Measurements from ENCODE around the gene FIBCD1.
"Not testable (repeated sequence)": the region's sequence is repeated elsewhere in the genome, so short reads cannot be mapped to it uniquely, and the experiment has no call there.

The FIBCD1 gene

GRCh38 chr9:130921989-130922892, 16.8 kb downstream of the FIBCD1 start:
- DNase-seq (ENCODE audit: low read depth), result no peak

GRCh38 chr9:130921300-130921988, 17.6 kb downstream of the FIBCD1 start:
- no peak for DNase-seq (ENCODE audit: low read depth)

GRCh38 chr9:130920762-130921299, 18.2 kb downstream of the FIBCD1 start:
- DNase-seq (ENCODE audit: low read depth), result no peak

GRCh38 chr9:130920233-130920632, 18.8 kb downstream of the FIBCD1 start:
- DNase-seq (ENCODE audit: low read depth), result no peak

- no peak for DNase-seq (ENCODE audit: low read depth)
These were observed 19.4 kb downstream of the FIBCD1 start for GRCh38 chr9:130919559-130920145.

- DNase-seq (ENCODE audit: low read depth), result no peak
These were observed 20.1 kb downstream of the FIBCD1 start for GRCh38 chr9:130918826-130919558.

GRCh38 chr9:130918101-130918825, 20.8 kb downstream of the FIBCD1 start:
- DNase-seq (ENCODE audit: low read depth), result no peak

- no peak for DNase-seq (ENCODE audit: low read depth)
These were observed 21.7 kb downstream of the FIBCD1 start for GRCh38 chr9:130917168-130917960.

- DNase-seq (ENCODE audit: low read depth), result no peak
These were observed 24.0 kb downstream of the FIBCD1 start for GRCh38 chr9:130915096-130915447.

GRCh38 chr9:130914417-130915095, 24.5 kb downstream of the FIBCD1 start:
- DNase-seq (ENCODE audit: low read depth), result no peak

- no peak for DNase-seq (ENCODE audit: low read depth)
These were observed 25.2 kb downstream of the FIBCD1 start for GRCh38 chr9:130913599-130914416.

GRCh38 chr9:130912932-130913598, 26.0 kb downstream of the FIBCD1 start:
- DNase-seq (ENCODE audit: low read depth), result no peak

GRCh38 chr9:130911254-130912049, 27.6 kb downstream of the FIBCD1 start:
- DNase-seq (ENCODE audit: low read depth), result no peak

- DNase-seq (ENCODE audit: low read depth), result not testable (repeated sequence)
These were observed 28.4 kb downstream of the FIBCD1 start for GRCh38 chr9:130910670-130911069.

- not testable (repeated sequence) for DNase-seq (ENCODE audit: low read depth)
These were observed 29.0 kb downstream of the FIBCD1 start for GRCh38 chr9:130910041-130910440.

- DNase-seq (ENCODE audit: low read depth), result no peak
These were observed 30.1 kb downstream of the FIBCD1 start for GRCh38 chr9:130908878-130909355.

GRCh38 chr9:130908146-130908877, 30.7 kb downstream of the FIBCD1 start:
- DNase-seq (ENCODE audit: low read depth), result no peak
